ENCODE data around the gene PSMA6.

DNA sequence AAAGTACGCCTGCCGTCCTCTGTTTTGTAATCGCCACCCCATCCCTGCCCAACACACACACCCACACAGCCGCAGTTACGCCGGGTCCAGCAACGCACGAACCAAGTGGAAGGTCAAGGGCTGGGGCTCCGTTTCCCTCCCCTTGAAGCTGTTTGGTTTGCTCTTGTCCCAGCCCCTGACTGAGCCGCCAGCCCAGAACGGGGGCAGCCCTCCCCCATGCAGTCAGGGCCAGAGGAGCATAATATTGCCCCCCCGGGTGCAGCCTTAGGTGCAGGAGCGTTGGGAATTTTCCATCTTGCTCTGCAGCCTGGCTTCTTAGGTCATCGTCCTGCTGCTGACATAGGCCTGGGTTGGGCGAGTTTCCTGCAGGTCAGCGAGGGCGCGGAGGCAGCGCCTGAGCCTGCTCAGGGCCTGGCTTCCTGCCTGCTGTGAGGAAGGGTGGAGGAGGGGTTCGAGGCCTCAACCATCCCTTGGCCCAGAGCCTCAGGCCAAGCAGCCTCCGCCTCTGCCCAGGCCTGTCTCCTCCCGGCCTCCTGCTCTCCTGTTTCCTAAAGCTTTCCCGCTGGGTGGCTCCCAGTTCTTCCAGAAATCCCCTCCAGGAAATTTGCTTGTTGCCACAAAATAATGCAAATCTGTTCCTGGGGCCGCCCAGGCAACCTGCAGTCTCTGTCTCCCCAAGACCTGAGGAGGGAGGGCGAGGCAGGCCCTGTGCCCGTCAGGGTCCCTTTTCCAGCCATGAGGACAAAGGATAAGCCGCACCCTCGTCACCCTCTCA, 44.5 kb downstream of the PSMA6 start:
- TF ChIP-seq, protein P1, sequence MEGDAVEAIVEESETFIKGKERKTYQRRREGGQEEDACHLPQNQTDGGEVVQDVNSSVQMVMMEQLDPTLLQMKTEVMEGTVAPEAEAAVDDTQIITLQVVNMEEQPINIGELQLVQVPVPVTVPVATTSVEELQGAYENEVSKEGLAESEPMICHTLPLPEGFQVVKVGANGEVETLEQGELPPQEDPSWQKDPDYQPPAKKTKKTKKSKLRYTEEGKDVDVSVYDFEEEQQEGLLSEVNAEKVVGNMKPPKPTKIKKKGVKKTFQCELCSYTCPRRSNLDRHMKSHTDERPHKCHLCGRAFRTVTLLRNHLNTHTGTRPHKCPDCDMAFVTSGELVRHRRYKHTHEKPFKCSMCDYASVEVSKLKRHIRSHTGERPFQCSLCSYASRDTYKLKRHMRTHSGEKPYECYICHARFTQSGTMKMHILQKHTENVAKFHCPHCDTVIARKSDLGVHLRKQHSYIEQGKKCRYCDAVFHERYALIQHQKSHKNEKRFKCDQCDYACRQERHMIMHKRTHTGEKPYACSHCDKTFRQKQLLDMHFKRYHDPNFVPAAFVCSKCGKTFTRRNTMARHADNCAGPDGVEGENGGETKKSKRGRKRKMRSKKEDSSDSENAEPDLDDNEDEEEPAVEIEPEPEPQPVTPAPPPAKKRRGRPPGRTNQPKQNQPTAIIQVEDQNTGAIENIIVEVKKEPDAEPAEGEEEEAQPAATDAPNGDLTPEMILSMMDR (conservative IDR thresholded peaks at IDR 0.05 in 1 of 2, IDR thresholded peaks at IDR 0.05 in 1 of 2; ENCODE audit: low read depth in 1 of 2, low read length in 2 of 2) = peak in 1 of 2 donors; percentile 6
- TF ChIP-seq EZH2 (IDR thresholded peaks at IDR 0.05; ENCODE audit: low read length, missing control alignments) = no peak
